GM12878 (cell line): ENCODE data around the gene GLUD1. TPM values are rescaled to one million over a fixed set of nuclear protein-coding genes. Genes with fewer than 3 reads are reported as not detected.

Experiments used
- BACH1 ChIP-seq: fragments of 450-650 bp; IDR thresholded peaks from 2 replicates; pipeline ENCODE4 v1.6.1; 2017; ENCODE audit warnings: mild to moderate bottlenecking, borderline replicate concordance
- CBX3 ChIP-seq: fragments of 200-600 bp; sonication (generic); IDR thresholded peaks from 2 replicates; pipeline ENCODE4 v1.6.1; 2016; ENCODE audit warnings: low read depth, borderline replicate concordance
- ESRRA ChIP-seq: IDR thresholded peaks from 2 replicates; pipeline ENCODE4 v1.6.1; 2012; ENCODE audit warnings: mild to moderate bottlenecking, low read length, improper control_type of control experiment
- FOXM1 ChIP-seq: IDR thresholded peaks from 2 replicates; pipeline ENCODE4 v1.6.1; 2012; ENCODE audit warnings: low read depth, mild to moderate bottlenecking, inconsistent platforms, low read length, moderate library complexity
- GABPA ChIP-seq: IDR thresholded peaks from 2 replicates; pipeline ENCODE4 v1.6.1; 2014; ENCODE audit warnings: antibody characterized with exemption, low read depth, mild to moderate bottlenecking, inconsistent platforms
- JUND ChIP-seq: IDR thresholded peaks from 2 replicates; pipeline ENCODE4 v1.6.1; 2012; ENCODE audit warnings: low read depth, mild to moderate bottlenecking, low read length, improper control_type of control experiment, moderate library complexity
- NBN ChIP-seq: fragments of 450-650 bp; IDR thresholded peaks from 2 replicates; pipeline ENCODE4 v1.6.1; 2016
- POLR2AphosphoS5 ChIP-seq: IDR thresholded peaks from 2 replicates; pipeline ENCODE4 v1.6.1; 2011; ENCODE audit warnings: mild to moderate bottlenecking, low read length, inconsistent platforms
- SMARCA5 ChIP-seq: fragments of 450-650 bp; IDR thresholded peaks from 2 replicates; pipeline ENCODE4 v1.6.1; 2017; ENCODE audit warnings: mild to moderate bottlenecking
- SUZ12 ChIP-seq: fragments of 200-600 bp; sonication (generic); IDR thresholded peaks from one replicate; pipeline ENCODE4 v1.6.1; 2018; ENCODE audit warnings: antibody characterized with exemption, mild to moderate bottlenecking; ENCODE audit not compliant: unreplicated experiment
- WRNIP1 ChIP-seq: IDR thresholded peaks from 2 replicates; pipeline ENCODE4 v1.6.1; 2011; ENCODE audit warnings: low read depth, low read length, improper control_type of control experiment, borderline replicate concordance
- ZNF217 ChIP-seq: fragments of 450-650 bp; IDR thresholded peaks from 2 replicates; pipeline ENCODE4 v1.6.1; 2017; ENCODE audit warnings: antibody characterized with exemption, mild to moderate bottlenecking
- ZSCAN29 ChIP-seq: fragments of 450-650 bp; IDR thresholded peaks from 2 replicates; pipeline ENCODE4 v1.6.1; 2017; ENCODE audit warnings: mild to moderate bottlenecking, moderate library complexity
- ZZZ3 ChIP-seq: IDR thresholded peaks from 2 replicates; pipeline ENCODE4 v1.6.1; 2011; ENCODE audit warnings: low read depth; ENCODE audit not compliant: control insufficient read depth, insufficient read length
- polyA plus RNA-seq, 11 experiments: library from polyadenylated mRNA; depleted of rRNA in 4 of 11; unstranded in 6 of 11; stranded (reverse) in 5 of 11; fragments of >200 nt; fragmentation: Nextera tagmentation in 4 of 11; fragmentation: Illumina TruSeq in 1 of 11; extraction: Ambion mirVana in 4 of 11; extraction: Trizol in 1 of 11; gene quantifications; 1 replicate in 1 of 11; 2 replicates in 10 of 11; pipeline versions ENCODE4 v1.2.1 to v1.2.3, GENCODE V29; 2011 to 2016; ENCODE audit warnings: inconsistent platforms in 2 of 11, missing spikeins in 2 of 11, low read depth in 1 of 11
- total RNA-seq, 4 experiments: library from RNA; depleted of rRNA in 3 of 4; stranded (reverse); fragments of >200 nt in 3 of 4; fragmentation: Illumina TruSeq in 1 of 4; extraction: Trizol in 1 of 4; gene quantifications; 2 replicates each; pipeline versions ENCODE4 v1.2.1 to v1.2.3, GENCODE V29; 2013 to 2021
- TF ChIP-seq, protein P1 (sequence below): fragments of 450-650 bp; IDR thresholded peaks from 2 replicates; pipeline ENCODE4 v1.6.1; 2018; ENCODE audit warnings: borderline replicate concordance, mild to moderate bottlenecking; ENCODE audit not compliant: partially characterized antibody
- TF ChIP-seq, protein P2 (sequence below): IDR thresholded peaks from 2 replicates; pipeline ENCODE4 v1.6.1; 2011; ENCODE audit warnings: low read depth, mild to moderate bottlenecking, low read length, moderate library complexity, borderline replicate concordance; ENCODE audit errors: extremely low read depth
- TF ChIP-seq, protein P3 (sequence below): IDR thresholded peaks from 2 replicates; pipeline ENCODE4 v1.6.1; 2011; ENCODE audit warnings: borderline replicate concordance, low read depth, mild to moderate bottlenecking, moderate library complexity, mixed read lengths, low read length; ENCODE audit not compliant: insufficient read depth; ENCODE audit errors: extremely low read length
- TF ChIP-seq, protein P4 (sequence below): fragments of 450-650 bp; IDR thresholded peaks from 2 replicates; pipeline ENCODE4 v1.6.1; 2017; ENCODE audit warnings: mild to moderate bottlenecking, low read depth, inconsistent platforms; ENCODE audit not compliant: poor library complexity, severe bottlenecking
- TF ChIP-seq, protein P5 (sequence below): fragments of 450-650 bp; IDR thresholded peaks from 2 replicates; pipeline ENCODE4 v1.6.1; 2017; ENCODE audit warnings: borderline replicate concordance
- TF ChIP-seq, protein P6 (sequence below): IDR thresholded peaks from 2 replicates; pipeline ENCODE4 v1.6.1; 2011; ENCODE audit warnings: borderline replicate concordance, low read depth, mild to moderate bottlenecking, moderate library complexity, low read length; ENCODE audit not compliant: insufficient read depth, poor library complexity, severe bottlenecking

GLUD1 gene
- total and polyA plus RNA-seq, 10 of the 15 experiments (the other 5 are each of a cell fraction or from before 2014, with no cell fraction given) = 26.1 to 109 (median 81.4) TPM

DNA sequence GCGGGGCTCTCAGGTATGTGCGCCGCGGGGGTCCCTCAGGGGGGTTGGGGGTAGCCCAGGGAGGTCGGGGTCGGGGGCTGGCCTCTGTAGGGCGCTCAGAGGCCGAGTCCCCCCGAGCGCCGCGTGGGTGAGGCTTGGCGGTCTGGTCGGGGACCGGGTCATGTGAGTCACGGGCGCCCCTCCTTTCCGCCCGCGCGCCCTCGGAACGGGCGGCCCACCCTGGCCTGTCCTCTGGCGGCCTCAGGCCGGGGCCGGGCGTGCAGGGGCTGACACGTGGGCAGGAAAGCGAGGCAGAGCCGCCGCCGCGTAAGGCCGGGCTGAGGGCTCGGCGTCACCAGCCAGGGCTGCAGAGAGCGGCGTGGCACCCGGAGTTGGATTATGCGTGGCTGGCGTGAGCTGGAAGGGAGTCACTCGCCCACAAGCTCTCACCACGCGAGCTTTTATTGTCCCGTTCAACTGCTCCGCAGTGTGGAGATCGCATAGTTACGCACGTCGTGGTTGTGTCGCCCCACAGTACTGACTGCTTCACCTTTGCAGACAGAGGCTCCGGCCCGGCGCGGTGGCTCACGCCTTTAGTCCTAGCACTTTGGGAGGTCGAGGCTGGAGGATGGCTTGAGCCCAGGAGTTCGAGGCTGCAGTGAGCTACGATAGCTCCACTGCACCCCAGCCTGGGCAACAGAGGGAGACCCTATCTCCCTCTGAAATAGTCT, 748 bp upstream of the GLUD1 start (continued):
- TF ChIP-seq, protein P1, sequence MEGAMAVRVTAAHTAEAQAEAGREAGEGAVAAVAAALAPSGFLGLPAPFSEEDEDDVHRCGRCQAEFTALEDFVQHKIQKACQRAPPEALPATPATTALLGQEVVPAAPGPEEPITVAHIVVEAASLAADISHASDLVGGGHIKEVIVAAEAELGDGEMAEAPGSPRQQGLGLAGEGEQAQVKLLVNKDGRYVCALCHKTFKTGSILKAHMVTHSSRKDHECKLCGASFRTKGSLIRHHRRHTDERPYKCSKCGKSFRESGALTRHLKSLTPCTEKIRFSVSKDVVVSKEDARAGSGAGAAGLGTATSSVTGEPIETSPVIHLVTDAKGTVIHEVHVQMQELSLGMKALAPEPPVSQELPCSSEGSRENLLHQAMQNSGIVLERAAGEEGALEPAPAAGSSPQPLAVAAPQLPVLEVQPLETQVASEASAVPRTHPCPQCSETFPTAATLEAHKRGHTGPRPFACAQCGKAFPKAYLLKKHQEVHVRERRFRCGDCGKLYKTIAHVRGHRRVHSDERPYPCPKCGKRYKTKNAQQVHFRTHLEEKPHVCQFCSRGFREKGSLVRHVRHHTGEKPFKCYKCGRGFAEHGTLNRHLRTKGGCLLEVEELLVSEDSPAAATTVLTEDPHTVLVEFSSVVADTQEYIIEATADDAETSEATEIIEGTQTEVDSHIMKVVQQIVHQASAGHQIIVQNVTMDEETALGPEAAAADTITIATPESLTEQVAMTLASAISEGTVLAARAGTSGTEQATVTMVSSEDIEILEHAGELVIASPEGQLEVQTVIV = no peak
- TF ChIP-seq, protein P2, sequence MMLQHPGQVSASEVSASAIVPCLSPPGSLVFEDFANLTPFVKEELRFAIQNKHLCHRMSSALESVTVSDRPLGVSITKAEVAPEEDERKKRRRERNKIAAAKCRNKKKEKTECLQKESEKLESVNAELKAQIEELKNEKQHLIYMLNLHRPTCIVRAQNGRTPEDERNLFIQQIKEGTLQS = no peak
- TF ChIP-seq SMARCA5 (peak; percentile 72), WRNIP1 (no peak), POLR2AphosphoS5 (peak; percentile 88), GABPA (no peak), SUZ12 (no peak), ESRRA (0 out of 2 replicates have a peak, but pooled peaks have one; percentile 34), ZZZ3 (no peak), ZSCAN29 (peak; percentile 63; the same call in 1 of the 2 replicates), ZNF217 (no peak), BACH1 (peak; percentile 94), JUND (0 out of 2 replicates have a peak, but pooled peaks have one; percentile 7), NBN (peak; percentile 61; the same call in 1 of the 2 replicates), CBX3 (no peak), FOXM1 (no peak)
- TF ChIP-seq, protein P3, sequence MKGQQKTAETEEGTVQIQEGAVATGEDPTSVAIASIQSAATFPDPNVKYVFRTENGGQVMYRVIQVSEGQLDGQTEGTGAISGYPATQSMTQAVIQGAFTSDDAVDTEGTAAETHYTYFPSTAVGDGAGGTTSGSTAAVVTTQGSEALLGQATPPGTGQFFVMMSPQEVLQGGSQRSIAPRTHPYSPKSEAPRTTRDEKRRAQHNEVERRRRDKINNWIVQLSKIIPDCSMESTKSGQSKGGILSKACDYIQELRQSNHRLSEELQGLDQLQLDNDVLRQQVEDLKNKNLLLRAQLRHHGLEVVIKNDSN = peak; percentile 77
- TF ChIP-seq, protein P4, sequence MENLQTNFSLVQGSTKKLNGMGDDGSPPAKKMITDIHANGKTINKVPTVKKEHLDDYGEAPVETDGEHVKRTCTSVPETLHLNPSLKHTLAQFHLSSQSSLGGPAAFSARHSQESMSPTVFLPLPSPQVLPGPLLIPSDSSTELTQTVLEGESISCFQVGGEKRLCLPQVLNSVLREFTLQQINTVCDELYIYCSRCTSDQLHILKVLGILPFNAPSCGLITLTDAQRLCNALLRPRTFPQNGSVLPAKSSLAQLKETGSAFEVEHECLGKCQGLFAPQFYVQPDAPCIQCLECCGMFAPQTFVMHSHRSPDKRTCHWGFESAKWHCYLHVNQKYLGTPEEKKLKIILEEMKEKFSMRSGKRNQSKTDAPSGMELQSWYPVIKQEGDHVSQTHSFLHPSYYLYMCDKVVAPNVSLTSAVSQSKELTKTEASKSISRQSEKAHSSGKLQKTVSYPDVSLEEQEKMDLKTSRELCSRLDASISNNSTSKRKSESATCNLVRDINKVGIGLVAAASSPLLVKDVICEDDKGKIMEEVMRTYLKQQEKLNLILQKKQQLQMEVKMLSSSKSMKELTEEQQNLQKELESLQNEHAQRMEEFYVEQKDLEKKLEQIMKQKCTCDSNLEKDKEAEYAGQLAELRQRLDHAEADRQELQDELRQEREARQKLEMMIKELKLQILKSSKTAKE = no peak
- TF ChIP-seq, protein P5, sequence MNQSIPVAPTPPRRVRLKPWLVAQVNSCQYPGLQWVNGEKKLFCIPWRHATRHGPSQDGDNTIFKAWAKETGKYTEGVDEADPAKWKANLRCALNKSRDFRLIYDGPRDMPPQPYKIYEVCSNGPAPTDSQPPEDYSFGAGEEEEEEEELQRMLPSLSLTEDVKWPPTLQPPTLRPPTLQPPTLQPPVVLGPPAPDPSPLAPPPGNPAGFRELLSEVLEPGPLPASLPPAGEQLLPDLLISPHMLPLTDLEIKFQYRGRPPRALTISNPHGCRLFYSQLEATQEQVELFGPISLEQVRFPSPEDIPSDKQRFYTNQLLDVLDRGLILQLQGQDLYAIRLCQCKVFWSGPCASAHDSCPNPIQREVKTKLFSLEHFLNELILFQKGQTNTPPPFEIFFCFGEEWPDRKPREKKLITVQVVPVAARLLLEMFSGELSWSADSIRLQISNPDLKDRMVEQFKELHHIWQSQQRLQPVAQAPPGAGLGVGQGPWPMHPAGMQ = no peak
- TF ChIP-seq, protein P6, sequence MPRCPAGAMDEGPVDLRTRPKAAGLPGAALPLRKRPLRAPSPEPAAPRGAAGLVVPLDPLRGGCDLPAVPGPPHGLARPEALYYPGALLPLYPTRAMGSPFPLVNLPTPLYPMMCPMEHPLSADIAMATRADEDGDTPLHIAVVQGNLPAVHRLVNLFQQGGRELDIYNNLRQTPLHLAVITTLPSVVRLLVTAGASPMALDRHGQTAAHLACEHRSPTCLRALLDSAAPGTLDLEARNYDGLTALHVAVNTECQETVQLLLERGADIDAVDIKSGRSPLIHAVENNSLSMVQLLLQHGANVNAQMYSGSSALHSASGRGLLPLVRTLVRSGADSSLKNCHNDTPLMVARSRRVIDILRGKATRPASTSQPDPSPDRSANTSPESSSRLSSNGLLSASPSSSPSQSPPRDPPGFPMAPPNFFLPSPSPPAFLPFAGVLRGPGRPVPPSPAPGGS = no peak
